HEK293 (cell line): ENCODE data around the gene CKS2.

Source experiments
- CTCF ChIA-PET: fragments of 350-600 bp; formaldehyde crosslinking; extraction: SDS; loops from one replicate; lab custom pipeline; 2021; ENCODE audit warnings: antibody characterized with exemption; lab: Yijun Ruan, JAX
- POLR2A ChIA-PET: fragments of 300-600 bp; formaldehyde crosslinking; extraction: SDS; loops from one replicate; lab custom pipeline; 2020; ENCODE audit warnings: antibody characterized with exemption, inconsistent platforms; lab: Yijun Ruan, JAX
- H3K27ac ChIP-seq: fragments of 200-500 bp; sonication (Bioruptor generic); 2 replicates; pipeline ENCODE4 v1.5.1; 2014; ENCODE audit warnings: low read depth, low read length, control low read depth, inconsistent platforms; ENCODE audit errors: extremely low read depth
- H3K36me3 ChIP-seq, 2 experiments: fragments of 200-500 bp in 1 of 2; sonication (Bioruptor generic) in 1 of 2; 1 replicate in 1 of 2; 2 replicates in 1 of 2; pipeline ENCODE4 v1.5.1; 2014 to 2017; ENCODE audit warnings: inconsistent platforms in 2 of 2, low read length in 2 of 2; ENCODE audit not compliant: control insufficient read depth in 2 of 2, insufficient read depth in 1 of 2
- H3K4me1 ChIP-seq: fragments of 200-500 bp; sonication (Bioruptor generic); 2 replicates; pipeline ENCODE4 v1.5.1; 2014; ENCODE audit warnings: mild to moderate bottlenecking, low read length, inconsistent platforms; ENCODE audit not compliant: control insufficient read depth, insufficient read depth
- H3K4me3 ChIP-seq: 2 replicates; pipeline ENCODE4 v1.5.1; 2011; ENCODE audit warnings: low read depth, mild to moderate bottlenecking, control low read depth, low read length, moderate library complexity
- H3K9me3 ChIP-seq: fragments of 200-500 bp; sonication (Bioruptor generic); 2 replicates; pipeline ENCODE4 v1.5.1; 2014; ENCODE audit warnings: low read depth, low read length, inconsistent platforms; ENCODE audit not compliant: control insufficient read depth, insufficient read depth
- BCL11B ChIP-seq: fragments of 450-650 bp; formaldehyde crosslinking; IDR thresholded peaks from 2 replicates; pipeline ENCODE4 v1.5.1; 2016; ENCODE audit warnings: low read depth, missing biosample characterization, missing genetic modification characterization
- GLI4 ChIP-seq: fragments of 450-650 bp; formaldehyde crosslinking; IDR thresholded peaks from 2 replicates; pipeline ENCODE4 v1.5.1; 2016; ENCODE audit warnings: missing biosample characterization, missing genetic modification characterization
- KLF1 ChIP-seq: fragments of 450-650 bp; formaldehyde crosslinking; IDR thresholded peaks from 2 replicates; pipeline ENCODE4 v1.5.1; 2016; ENCODE audit warnings: missing biosample characterization, missing genetic modification characterization
- KLF16 ChIP-seq: fragments of 450-650 bp; formaldehyde crosslinking; IDR thresholded peaks from 2 replicates; pipeline ENCODE4 v1.5.1; 2017; ENCODE audit warnings: missing biosample characterization, missing genetic modification characterization
- KLF9 ChIP-seq: fragments of 450-650 bp; formaldehyde crosslinking; IDR thresholded peaks from 2 replicates; pipeline ENCODE4 v1.5.1; 2016; ENCODE audit warnings: missing biosample characterization, missing genetic modification characterization, low read depth
- PBX3 ChIP-seq: sonication (generic); formaldehyde crosslinking; IDR thresholded peaks from 2 replicates; pipeline ENCODE4 v1.8.1; 2022; ENCODE audit warnings: mild to moderate bottlenecking, moderate library complexity, missing genetic modification reagents
- SP2 ChIP-seq: fragments of 450-650 bp; formaldehyde crosslinking; IDR thresholded peaks from 2 replicates; pipeline ENCODE4 v1.5.1; 2016; ENCODE audit warnings: missing biosample characterization, missing genetic modification characterization
- TSHZ1 ChIP-seq: fragments of 450-650 bp; formaldehyde crosslinking; IDR thresholded peaks from 2 replicates; pipeline ENCODE4 v1.5.1; 2016; ENCODE audit warnings: missing biosample characterization, missing genetic modification characterization, borderline replicate concordance
- ZBTB49 ChIP-seq: fragments of 450-650 bp; formaldehyde crosslinking; IDR thresholded peaks from 2 replicates; pipeline ENCODE4 v1.5.1; 2016; ENCODE audit warnings: missing biosample characterization, missing genetic modification characterization, low read depth
- ZBTB8A ChIP-seq: fragments of 450-650 bp; formaldehyde crosslinking; IDR thresholded peaks from 2 replicates; pipeline ENCODE4 v1.5.1; 2016; ENCODE audit warnings: missing biosample characterization, missing genetic modification characterization
- ZNF112 ChIP-seq: fragments of 450-650 bp; formaldehyde crosslinking; IDR thresholded peaks from 2 replicates; pipeline ENCODE4 v1.5.0; 2017; ENCODE audit warnings: missing biosample characterization, missing genetic modification characterization
- ZNF114 ChIP-seq: fragments of 450-650 bp; formaldehyde crosslinking; IDR thresholded peaks from 2 replicates; pipeline ENCODE4 v1.5.0; 2017; ENCODE audit warnings: missing biosample characterization, missing genetic modification characterization
- ZNF146 ChIP-seq: fragments of 450-650 bp; formaldehyde crosslinking; IDR thresholded peaks from 2 replicates; pipeline ENCODE4 v1.5.1; 2016; ENCODE audit warnings: missing biosample characterization, missing genetic modification characterization
- ZNF175 ChIP-seq: fragments of 450-650 bp; formaldehyde crosslinking; IDR thresholded peaks from 2 replicates; pipeline ENCODE4 v1.5.1; 2016; ENCODE audit warnings: missing biosample characterization, missing genetic modification characterization
- ZNF18 ChIP-seq: fragments of 450-650 bp; formaldehyde crosslinking; IDR thresholded peaks from 2 replicates; pipeline ENCODE4 v1.5.1; 2016; ENCODE audit warnings: missing biosample characterization, missing genetic modification characterization
- ZNF366 ChIP-seq: fragments of 450-650 bp; formaldehyde crosslinking; conservative IDR thresholded peaks from 2 replicates; pipeline ENCODE4 v1.5.1; 2016; ENCODE audit warnings: missing biosample characterization, missing genetic modification characterization
- ZNF394 ChIP-seq: fragments of 450-650 bp; formaldehyde crosslinking; IDR thresholded peaks from 2 replicates; pipeline ENCODE4 v1.5.1; 2016; ENCODE audit warnings: missing biosample characterization, missing genetic modification characterization, mild to moderate bottlenecking, moderate library complexity, borderline replicate concordance
- ZNF488 ChIP-seq: fragments of 450-650 bp; formaldehyde crosslinking; IDR thresholded peaks from 2 replicates; pipeline ENCODE4 v1.5.1; 2016; ENCODE audit warnings: missing biosample characterization, missing genetic modification characterization
- ZNF664 ChIP-seq: fragments of 450-650 bp; formaldehyde crosslinking; IDR thresholded peaks from 2 replicates; pipeline ENCODE4 v1.5.1; 2016; ENCODE audit warnings: missing biosample characterization, missing genetic modification characterization
- ZNF768 ChIP-seq: fragments of 450-650 bp; formaldehyde crosslinking; IDR thresholded peaks from 2 replicates; pipeline ENCODE4 v1.5.1; 2018; ENCODE audit warnings: missing biosample characterization, mild to moderate bottlenecking, missing genetic modification characterization
- ZNF792 ChIP-seq: fragments of 450-650 bp; formaldehyde crosslinking; IDR thresholded peaks from 2 replicates; pipeline ENCODE4 v1.5.1; 2016; ENCODE audit warnings: missing biosample characterization, missing genetic modification characterization
- ZSCAN18 ChIP-seq: fragments of 450-650 bp; formaldehyde crosslinking; IDR thresholded peaks from 2 replicates; pipeline ENCODE4 v1.5.1; 2016; ENCODE audit warnings: missing biosample characterization, missing genetic modification characterization

Gene CKS2

GRCh38 chr9:89313842-89314241, 2.8 kb downstream of the CKS2 start (continued):
- TF ChIP-seq ZNF768 (tag by site-specific recombination): no peak
- TF ChIP-seq ZNF146 (tag by site-specific recombination): no peak

GRCh38 chr9:89314955-89315354, 4.0 kb downstream of the CKS2 start:
- CTCF ChIA-PET: interaction anchor here (1.1 kb wide), 1 partner anchor 9 kb away, joined by 3 read pairs; no protein-coding TSS in a partner anchor
- TF ChIP-seq ZNF394 (tag by site-specific recombination) (no peak), ZNF18 (no peak), ZSCAN18 (tag by site-specific recombination) (no peak), ZNF488 (no peak), ZNF114 (tag by site-specific recombination) (no peak), ZNF792 (no peak), KLF9 (tag by site-specific recombination) (no peak), PBX3 (no peak), ZNF366 (tag by site-specific recombination) (no peak), KLF1 (tag by site-specific recombination) (no peak), KLF16 (no peak), ZBTB49 (tag by site-specific recombination) (no peak), GLI4 (tag by site-specific recombination) (no peak)
- H3K4me1 ChIP-seq: no peaks in the 10 kb centered on the region
- H3K36me3 ChIP-seq: peaks cover 11 to 59% of the 10 kb centered on the region in 2 experiments; a peak in 2 of 3 replicates
- H3K27ac ChIP-seq: 0 out of 2 replicates have a peak overlapping the region, but pooled peaks have one; percentile 8
- H3K4me3 ChIP-seq: peak overlapping the region; percentile 95
- POLR2A ChIA-PET: interaction anchor here (0.9 kb wide), 1 partner anchor 10 kb away, joined by 3 read pairs; no protein-coding TSS in a partner anchor
- H3K9me3 ChIP-seq: no peaks in the 10 kb centered on the region

- no peaks in the 10 kb centered on the region for H3K4me1 ChIP-seq
- H3K36me3 ChIP-seq: peaks cover 11 to 60% of the 10 kb centered on the region in 2 experiments; a peak in 2 of 3 replicates
- CTCF ChIA-PET: no interaction called here
- peak; percentile 96 for TF ChIP-seq ZNF664 (tag by site-specific recombination)
- TF ChIP-seq TSHZ1: no peak
- no peak for TF ChIP-seq ZNF175 (tag by site-specific recombination)
- no peak for TF ChIP-seq BCL11B
- no peak for TF ChIP-seq ZNF112
- peak; percentile 96 for TF ChIP-seq ZBTB8A (tag by site-specific recombination)
- no peak for TF ChIP-seq SP2 (tag by site-specific recombination)
- POLR2A ChIA-PET: no interaction called here
- H3K27ac ChIP-seq: no peak overlapping the region
- no peak overlapping the region for H3K4me3 ChIP-seq
- H3K9me3 ChIP-seq: no peaks in the 10 kb centered on the region
Observed at GRCh38 chr9:89315482-89315881, 4.5 kb downstream of the CKS2 start.
